ENCODE measurements around the gene PCNT. TPM values are rescaled to one million over a fixed set of nuclear protein-coding genes. Genes with fewer than 3 reads are reported as not detected.

PCNT gene
- total and polyA plus RNA-seq, 2 of the 8 experiments (the other 6 are each of a cell fraction or from before 2014, with no cell fraction given), result 9.9 to 45.1 TPM

GRCh38 chr21:46458315-46459023, 134.5 kb downstream of the PCNT start, which contains the start of gene DIP2A (continued):
- TF ChIP-seq SP1 (IDR thresholded peaks at IDR 0.05; ENCODE audit: low read depth, low read length) (peak; percentile 80), CREB1 (IDR thresholded peaks at IDR 0.05) (peak; percentile 52; the same call in 1 of the 2 replicates), ZNF274 (IDR thresholded peaks at IDR 0.05; ENCODE audit: borderline replicate concordance, extremely low read depth, low read length) (no peak), CBX8 (IDR thresholded peaks at IDR 0.05; ENCODE audit: borderline replicate concordance, low read depth, low read length) (no peak), TAF1 (IDR thresholded peaks at IDR 0.05; ENCODE audit: low read depth, low read length) (peak; percentile 73), EGR1 (IDR thresholded peaks at IDR 0.05; ENCODE audit: borderline replicate concordance, low read depth, low read length) (peak; percentile 95), MAX (IDR thresholded peaks at IDR 0.05) (peak; percentile 92), ATF2 (IDR thresholded peaks at IDR 0.05; ENCODE audit: low read length) (no peak), SIN3A (conservative IDR thresholded peaks at IDR 0.05 in 1 of 2, IDR thresholded peaks at IDR 0.05 in 1 of 2; ENCODE audit: low read depth in 1 of 2, low read length in 2 of 2) (peak in 1 of 2 experiments; percentile 50; a peak in 2 of 4 replicates), PHF8 (conservative IDR thresholded peaks at IDR 0.05; ENCODE audit: low read depth, low read length) (peak; percentile 78), TBP (IDR thresholded peaks at IDR 0.05; ENCODE audit: low read depth, low read length) (peak; percentile 69), CTCF (IDR thresholded peaks at IDR 0.05; ENCODE audit: control extremely low read depth in 1 of 3, insufficient read depth in 1 of 3, low read depth in 1 of 3, low read length in 3 of 3) (peak in 2 of 3 experiments; percentile 8 to 12; a peak in 2 of 4 replicates), SRF (IDR thresholded peaks at IDR 0.05; ENCODE audit: low read depth, low read length) (0 out of 2 replicates have a peak, but pooled peaks have one; percentile 43), RAD21 (IDR thresholded peaks at IDR 0.05 in 1 of 2, conservative IDR thresholded peaks at IDR 0.05 in 1 of 2; ENCODE audit: low read depth in 2 of 2, low read length in 2 of 2) (0 out of 4 replicates have a peak, but pooled peaks of 1 of the 2 experiments have one; percentile 6), POLR2AphosphoS5 (IDR thresholded peaks at IDR 0.05; ENCODE audit: low read depth, low read length) (peak; percentile 51), RFX5 (IDR thresholded peaks at IDR 0.05; ENCODE audit: borderline replicate concordance, low read depth, low read length) (peak; percentile 87), E2F6 (IDR thresholded peaks at IDR 0.05) (peak; percentile 86)
